WTC11 (cell line): ENCODE measurements around the gene URB1. TPM values are rescaled to one million over a fixed set of nuclear protein-coding genes. Genes with fewer than 3 reads are reported as not detected.
A peak's percentile ranks its signal among the peaks of the same experiment; 100 is the strongest.

Experiments used
- ATAC-seq: fragments of 200-7000 bp; cut with Tn5 transposase; 2 replicates; pipeline ENCODE4 v1.10.0; 2021; ENCODE audit warnings: mild to moderate bottlenecking, moderate library complexity
- CTCF ChIA-PET: fragments of 300-600 bp; sonication (Branson Sonifier 250); formaldehyde crosslinking; loops from one replicate; lab custom pipeline; 2021; ENCODE audit warnings: antibody characterized with exemption; lab: Charles Lee
- POLR2A ChIA-PET: fragments of 350-600 bp; sonication (Branson Sonifier 250); formaldehyde crosslinking; loops from one replicate; lab custom pipeline; 2021; ENCODE audit warnings: antibody characterized with exemption; lab: Charles Lee
- DNase-seq: peaks from one replicate; pipeline ENCODE4 v3.0.0; 2021; ENCODE audit warnings: low spot score
- H3K27ac Mint-ChIP-seq: 2 replicates; pipeline ENCODE4 v1.8.0; 2021; ENCODE audit warnings: mixed read lengths
- H3K27me3 Mint-ChIP-seq: 2 replicates; pipeline ENCODE4 v1.8.0; 2021; ENCODE audit warnings: low read depth, mild to moderate bottlenecking, moderate library complexity, mixed read lengths
- H3K36me3 Mint-ChIP-seq: 2 replicates; pipeline ENCODE4 v1.8.0; 2021; ENCODE audit warnings: mixed read lengths
- H3K4me1 Mint-ChIP-seq: 2 replicates; pipeline ENCODE4 v1.8.0; 2022; ENCODE audit warnings: mixed read lengths
- H3K4me3 Mint-ChIP-seq: 2 replicates; pipeline ENCODE4 v1.8.0; 2021; ENCODE audit warnings: mild to moderate bottlenecking, moderate library complexity, mixed read lengths
- H3K9me3 Mint-ChIP-seq: 2 replicates; pipeline ENCODE4 v1.8.0; 2021; ENCODE audit warnings: mixed read lengths
- CREM ChIP-seq: sonication (generic); formaldehyde crosslinking; IDR thresholded peaks from 2 replicates; pipeline ENCODE4 v1.8.1; 2022; ENCODE audit warnings: mild to moderate bottlenecking, missing genetic modification reagents, moderate library complexity
- EMX1 ChIP-seq: fragments of 250-450 bp; sonication (Bioruptor Pico); IDR thresholded peaks from 2 replicates; pipeline ENCODE4 v1.8.0; 2021; ENCODE audit warnings: mild to moderate bottlenecking
- FOXP1 ChIP-seq: sonication (generic); formaldehyde crosslinking; IDR thresholded peaks from 2 replicates; pipeline ENCODE4 v1.8.0; 2022; ENCODE audit warnings: missing genetic modification reagents, mild to moderate bottlenecking, moderate library complexity, borderline replicate concordance
- JAZF1 ChIP-seq: fragments of 250-450 bp; sonication (Bioruptor Pico); IDR thresholded peaks from 2 replicates; pipeline ENCODE4 v1.9.0; 2021; ENCODE audit warnings: moderate library complexity, mild to moderate bottlenecking, inconsistent platforms
- NFE2L1 ChIP-seq: sonication (generic); formaldehyde crosslinking; IDR thresholded peaks from 2 replicates; pipeline ENCODE4 v1.8.1; 2023; ENCODE audit warnings: missing genetic modification reagents
- OVOL2 ChIP-seq: fragments of 250-450 bp; sonication (Bioruptor Pico); IDR thresholded peaks from 2 replicates; pipeline ENCODE4 v1.9.0; 2021; ENCODE audit warnings: mild to moderate bottlenecking, borderline replicate concordance
- PREB ChIP-seq: sonication (generic); formaldehyde crosslinking; IDR thresholded peaks from 2 replicates; pipeline ENCODE4 v1.8.1; 2022; ENCODE audit warnings: mild to moderate bottlenecking, missing genetic modification reagents, moderate library complexity, borderline replicate concordance
- SP1 ChIP-seq: sonication (generic); formaldehyde crosslinking; conservative IDR thresholded peaks from 2 replicates; pipeline ENCODE4 v1.8.1; 2022; ENCODE audit warnings: missing genetic modification reagents
- STAT6 ChIP-seq: sonication (generic); formaldehyde crosslinking; conservative IDR thresholded peaks from 2 replicates; pipeline ENCODE4 v1.8.1; 2023; ENCODE audit warnings: mild to moderate bottlenecking, low read depth, missing genetic modification reagents, moderate library complexity
- TCF7 ChIP-seq: sonication (generic); formaldehyde crosslinking; IDR thresholded peaks from 2 replicates; pipeline ENCODE4 v1.8.0; 2022; ENCODE audit warnings: mild to moderate bottlenecking, low read depth, missing genetic modification reagents, moderate library complexity
- TEAD1 ChIP-seq: sonication (generic); formaldehyde crosslinking; IDR thresholded peaks from 2 replicates; pipeline ENCODE4 v1.8.0; 2022; ENCODE audit warnings: mild to moderate bottlenecking, missing genetic modification reagents
- USF2 ChIP-seq: sonication (generic); formaldehyde crosslinking; IDR thresholded peaks from 2 replicates; pipeline ENCODE4 v1.8.1; 2023; ENCODE audit warnings: mild to moderate bottlenecking, missing genetic modification reagents, moderate library complexity
- ZNF232 ChIP-seq: sonication (generic); formaldehyde crosslinking; IDR thresholded peaks from 2 replicates; pipeline ENCODE4 v1.8.0; 2022; ENCODE audit warnings: mild to moderate bottlenecking, missing genetic modification reagents
- ZNF425 ChIP-seq: fragments of 250-450 bp; sonication (Bioruptor Pico); conservative IDR thresholded peaks from 2 replicates; pipeline ENCODE4 v1.9.0; 2021; ENCODE audit warnings: mild to moderate bottlenecking
- total RNA-seq: library from RNA; stranded (reverse); gene quantifications from 3 replicates; pipeline ENCODE4 v1.2.3, GENCODE V29; 2021
- TF ChIP-seq, protein P1 (sequence below): sonication (generic); formaldehyde crosslinking; conservative IDR thresholded peaks from 2 replicates; pipeline ENCODE4 v1.8.1; 2022; ENCODE audit warnings: mild to moderate bottlenecking, missing genetic modification reagents
- TF ChIP-seq, protein P2 (sequence below): fragments of 250-450 bp; sonication (Bioruptor Pico); IDR thresholded peaks from 2 replicates; pipeline ENCODE4 v1.8.0; 2021; ENCODE audit warnings: mild to moderate bottlenecking
- TF ChIP-seq, protein P3 (sequence below): sonication (generic); formaldehyde crosslinking; IDR thresholded peaks from 2 replicates; pipeline ENCODE4 v1.8.0; 2022; ENCODE audit warnings: mild to moderate bottlenecking, missing genetic modification reagents

Gene URB1
- total RNA-seq, 1 experiment from 2014 or later = 38.7 TPM

GRCh38 chr21:32335601-32336575 is 56.9 kb downstream of the URB1 start (continued):
- no peak for TF ChIP-seq EMX1 (CRISPR knock-in tag)
- no peak for TF ChIP-seq ZNF232
- no peak for TF ChIP-seq JAZF1 (CRISPR knock-in tag)

DNA sequence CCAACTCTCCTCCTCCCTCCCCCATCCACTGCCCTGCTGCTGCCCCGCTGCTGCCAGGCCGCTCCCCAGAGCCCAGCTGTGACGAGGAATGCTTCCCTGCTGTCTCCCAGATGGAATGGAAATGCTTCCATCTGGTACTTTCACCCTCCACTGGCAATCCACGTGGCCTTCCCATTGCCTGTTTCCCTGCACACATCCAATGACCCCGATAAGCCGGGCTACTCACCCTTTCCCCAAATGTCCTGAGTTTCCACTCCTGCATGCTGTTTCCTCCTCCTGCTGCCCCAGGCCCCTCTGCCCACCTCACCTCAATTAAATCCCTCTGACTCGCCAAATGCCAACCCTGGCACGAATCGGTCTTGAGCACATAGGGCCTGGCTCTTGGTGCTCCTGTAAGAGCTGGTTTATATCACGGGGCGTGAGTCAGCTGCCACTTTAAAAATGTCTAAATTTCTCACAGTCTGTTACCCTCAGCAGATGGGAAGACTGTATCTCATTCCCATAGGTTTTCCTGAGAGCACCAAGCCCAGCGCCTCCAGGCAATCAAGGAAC is 57.8 kb downstream of the URB1 start:
- ATAC-seq = peak; percentile 59
- ChIA-PET CTCF (interaction anchor here (0.6 to 1.6 kb wide), 3 partner anchors 29 to 243 kb away, joined by 3 to 4 read pairs (median 3); no protein-coding TSS in a partner anchor), POLR2A (interaction anchor here (0.5 kb wide), 1 partner anchor 1203 kb away, joined by 3 read pairs; no protein-coding TSS in a partner anchor)
- Mint-ChIP-seq H3K27ac (peak overlapping the region; percentile 8; the same call in 1 of the 2 replicates), H3K36me3 (peaks cover 81% of the 10 kb centered on the region), H3K4me1 (peaks cover 7% of the 10 kb centered on the region; the same call in 1 of the 2 replicates), H3K9me3 (no peaks in the 10 kb centered on the region), H3K27me3 (no peaks in the 10 kb centered on the region), H3K4me3 (no peak overlapping the region)
- no peak for DNase-seq
- TF ChIP-seq, protein P1, sequence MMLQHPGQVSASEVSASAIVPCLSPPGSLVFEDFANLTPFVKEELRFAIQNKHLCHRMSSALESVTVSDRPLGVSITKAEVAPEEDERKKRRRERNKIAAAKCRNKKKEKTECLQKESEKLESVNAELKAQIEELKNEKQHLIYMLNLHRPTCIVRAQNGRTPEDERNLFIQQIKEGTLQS (CRISPR knock-in tag) = no peak
- TF ChIP-seq SP1 (CRISPR knock-in tag) = no peak
- TF ChIP-seq TEAD1 = no peak
- no peak for TF ChIP-seq ZNF425
- no peak for TF ChIP-seq TCF7
- TF ChIP-seq, protein P2, sequence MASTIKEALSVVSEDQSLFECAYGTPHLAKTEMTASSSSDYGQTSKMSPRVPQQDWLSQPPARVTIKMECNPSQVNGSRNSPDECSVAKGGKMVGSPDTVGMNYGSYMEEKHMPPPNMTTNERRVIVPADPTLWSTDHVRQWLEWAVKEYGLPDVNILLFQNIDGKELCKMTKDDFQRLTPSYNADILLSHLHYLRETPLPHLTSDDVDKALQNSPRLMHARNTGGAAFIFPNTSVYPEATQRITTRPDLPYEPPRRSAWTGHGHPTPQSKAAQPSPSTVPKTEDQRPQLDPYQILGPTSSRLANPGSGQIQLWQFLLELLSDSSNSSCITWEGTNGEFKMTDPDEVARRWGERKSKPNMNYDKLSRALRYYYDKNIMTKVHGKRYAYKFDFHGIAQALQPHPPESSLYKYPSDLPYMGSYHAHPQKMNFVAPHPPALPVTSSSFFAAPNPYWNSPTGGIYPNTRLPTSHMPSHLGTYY (CRISPR knock-in tag) = no peak
- TF ChIP-seq FOXP1 = no peak
- no peak for TF ChIP-seq OVOL2 (CRISPR knock-in tag)
- TF ChIP-seq USF2 (CRISPR knock-in tag) = no peak
- no peak for TF ChIP-seq NFE2L1 (CRISPR knock-in tag)
- no peak for TF ChIP-seq STAT6 (CRISPR knock-in tag)
- no peak for TF ChIP-seq CREM
- TF ChIP-seq PREB (CRISPR knock-in tag) = no peak
- TF ChIP-seq, protein P3, sequence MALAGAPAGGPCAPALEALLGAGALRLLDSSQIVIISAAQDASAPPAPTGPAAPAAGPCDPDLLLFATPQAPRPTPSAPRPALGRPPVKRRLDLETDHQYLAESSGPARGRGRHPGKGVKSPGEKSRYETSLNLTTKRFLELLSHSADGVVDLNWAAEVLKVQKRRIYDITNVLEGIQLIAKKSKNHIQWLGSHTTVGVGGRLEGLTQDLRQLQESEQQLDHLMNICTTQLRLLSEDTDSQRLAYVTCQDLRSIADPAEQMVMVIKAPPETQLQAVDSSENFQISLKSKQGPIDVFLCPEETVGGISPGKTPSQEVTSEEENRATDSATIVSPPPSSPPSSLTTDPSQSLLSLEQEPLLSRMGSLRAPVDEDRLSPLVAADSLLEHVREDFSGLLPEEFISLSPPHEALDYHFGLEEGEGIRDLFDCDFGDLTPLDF (CRISPR knock-in tag) = no peak
